Mesothelial cell of epicardium (in vitro differentiated cells): ENCODE results near the gene DCLK1. TPM values are rescaled to one million over a fixed set of nuclear protein-coding genes. Genes with fewer than 3 reads are reported as not detected.

Source experiments
- DNase-seq, 2 experiments: peaks; one replicate each; pipeline ENCODE4 v3.0.0; 2021; ENCODE audit warnings: low spot score in 2 of 2; ENCODE audit not compliant: unreplicated experiment in 2 of 2
- H3K27ac Mint-ChIP-seq: 2 replicates; pipeline ENCODE4 v1.8.0; 2021; ENCODE audit warnings: mixed read lengths
- H3K27me3 Mint-ChIP-seq: 2 replicates; pipeline ENCODE4 v1.8.0; 2021; ENCODE audit warnings: low read depth, mixed read lengths
- H3K36me3 Mint-ChIP-seq: 2 replicates; pipeline ENCODE4 v1.8.0; 2021; ENCODE audit warnings: mixed read lengths
- H3K4me1 Mint-ChIP-seq: 2 replicates; pipeline ENCODE4 v1.8.0; 2021; ENCODE audit warnings: mixed read lengths
- H3K4me3 Mint-ChIP-seq: 2 replicates; pipeline ENCODE4 v1.8.0; 2021; ENCODE audit warnings: mild to moderate bottlenecking, moderate library complexity, mixed read lengths
- H3K9me3 Mint-ChIP-seq: 2 replicates; pipeline ENCODE4 v1.8.0; 2021; ENCODE audit warnings: mixed read lengths
- total RNA-seq: library from RNA; stranded (reverse); gene quantifications from 3 replicates; pipeline ENCODE4 v1.2.1, GENCODE V29; 2021
- TF ChIP-seq, protein P1 (sequence below): fragments of 200-600 bp; sonication (generic); IDR thresholded peaks from one replicate; pipeline ENCODE4 v1.5.0; 2021; ENCODE audit warnings: antibody characterized with exemption; ENCODE audit not compliant: unreplicated experiment

The DCLK1 gene
- total RNA-seq, 1 donor from 2014 or later: 21.7 TPM

DNA sequence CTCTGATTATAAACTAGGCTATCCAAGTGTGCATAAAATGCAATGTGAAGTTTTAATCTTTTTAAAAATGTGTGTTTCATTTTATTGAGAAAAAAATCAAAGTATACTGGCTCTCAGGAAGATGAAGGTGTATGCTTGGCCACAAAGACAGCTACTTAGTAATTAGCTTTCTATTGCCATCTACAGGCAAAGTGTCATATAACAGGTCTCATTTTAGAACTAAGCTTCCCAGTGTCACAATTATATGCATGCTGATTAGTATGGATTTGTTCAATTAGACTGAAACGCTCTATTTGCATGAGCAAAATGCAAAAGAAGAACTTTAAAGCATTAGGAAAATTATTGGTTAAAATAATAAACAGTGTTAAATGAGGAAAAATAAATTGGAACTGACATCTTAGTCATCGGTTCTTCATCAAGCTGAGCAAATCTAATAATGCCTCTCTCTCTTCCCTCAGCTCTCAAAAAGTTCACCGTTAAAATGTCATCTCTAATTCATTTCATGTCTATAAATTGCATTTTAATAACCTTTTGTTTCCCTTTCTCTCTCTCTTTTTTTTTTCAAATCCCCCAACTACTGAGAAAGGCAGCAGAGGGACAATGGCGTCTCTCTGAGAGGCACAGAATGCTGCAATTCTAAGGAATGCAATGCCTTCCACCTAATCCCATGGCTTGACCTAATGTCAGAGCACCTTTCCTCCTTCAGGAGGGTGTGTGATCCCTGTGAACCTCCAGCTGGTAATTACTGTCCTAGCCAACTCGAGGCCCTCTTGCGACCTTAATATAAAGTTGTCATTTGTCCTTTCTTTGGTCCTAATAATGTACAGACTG, 341.6 kb downstream of the DCLK1 start:
- no peak for DNase-seq
- H3K9me3 Mint-ChIP-seq: no peaks in the 10 kb centered on the region
- H3K4me3 Mint-ChIP-seq: no peak overlapping the region
- H3K4me1 Mint-ChIP-seq: peaks cover 16% of the 10 kb centered on the region
- TF ChIP-seq, protein P1, sequence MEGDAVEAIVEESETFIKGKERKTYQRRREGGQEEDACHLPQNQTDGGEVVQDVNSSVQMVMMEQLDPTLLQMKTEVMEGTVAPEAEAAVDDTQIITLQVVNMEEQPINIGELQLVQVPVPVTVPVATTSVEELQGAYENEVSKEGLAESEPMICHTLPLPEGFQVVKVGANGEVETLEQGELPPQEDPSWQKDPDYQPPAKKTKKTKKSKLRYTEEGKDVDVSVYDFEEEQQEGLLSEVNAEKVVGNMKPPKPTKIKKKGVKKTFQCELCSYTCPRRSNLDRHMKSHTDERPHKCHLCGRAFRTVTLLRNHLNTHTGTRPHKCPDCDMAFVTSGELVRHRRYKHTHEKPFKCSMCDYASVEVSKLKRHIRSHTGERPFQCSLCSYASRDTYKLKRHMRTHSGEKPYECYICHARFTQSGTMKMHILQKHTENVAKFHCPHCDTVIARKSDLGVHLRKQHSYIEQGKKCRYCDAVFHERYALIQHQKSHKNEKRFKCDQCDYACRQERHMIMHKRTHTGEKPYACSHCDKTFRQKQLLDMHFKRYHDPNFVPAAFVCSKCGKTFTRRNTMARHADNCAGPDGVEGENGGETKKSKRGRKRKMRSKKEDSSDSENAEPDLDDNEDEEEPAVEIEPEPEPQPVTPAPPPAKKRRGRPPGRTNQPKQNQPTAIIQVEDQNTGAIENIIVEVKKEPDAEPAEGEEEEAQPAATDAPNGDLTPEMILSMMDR: peak; percentile 48
- no peak overlapping the region for H3K27ac Mint-ChIP-seq
- peaks cover 2% of the 10 kb centered on the region for H3K36me3 Mint-ChIP-seq
- H3K27me3 Mint-ChIP-seq: no peaks in the 10 kb centered on the region

DNA sequence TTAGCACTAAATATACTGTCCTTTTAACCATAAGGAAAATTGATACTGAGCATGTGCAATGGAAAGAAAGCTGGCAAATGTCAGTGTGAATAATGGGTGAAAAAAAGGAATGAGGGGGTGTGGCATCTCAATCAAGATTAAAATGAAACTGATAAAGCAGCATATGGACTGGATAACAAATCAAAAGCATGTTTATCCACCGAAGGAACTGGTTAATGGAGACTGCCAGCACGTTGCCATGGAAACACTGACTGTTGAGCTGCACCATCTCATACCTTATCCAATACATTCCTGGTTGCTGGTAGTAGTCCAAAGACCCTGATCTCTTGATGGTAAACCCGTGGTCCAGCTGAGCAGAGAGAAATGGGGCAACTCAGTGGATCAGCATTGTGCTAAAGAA, 343.2 kb downstream of the DCLK1 start:
- Mint-ChIP-seq H3K36me3 (peaks cover 2% of the 10 kb centered on the region), H3K9me3 (no peaks in the 10 kb centered on the region)
- DNase-seq: no peak

DNA sequence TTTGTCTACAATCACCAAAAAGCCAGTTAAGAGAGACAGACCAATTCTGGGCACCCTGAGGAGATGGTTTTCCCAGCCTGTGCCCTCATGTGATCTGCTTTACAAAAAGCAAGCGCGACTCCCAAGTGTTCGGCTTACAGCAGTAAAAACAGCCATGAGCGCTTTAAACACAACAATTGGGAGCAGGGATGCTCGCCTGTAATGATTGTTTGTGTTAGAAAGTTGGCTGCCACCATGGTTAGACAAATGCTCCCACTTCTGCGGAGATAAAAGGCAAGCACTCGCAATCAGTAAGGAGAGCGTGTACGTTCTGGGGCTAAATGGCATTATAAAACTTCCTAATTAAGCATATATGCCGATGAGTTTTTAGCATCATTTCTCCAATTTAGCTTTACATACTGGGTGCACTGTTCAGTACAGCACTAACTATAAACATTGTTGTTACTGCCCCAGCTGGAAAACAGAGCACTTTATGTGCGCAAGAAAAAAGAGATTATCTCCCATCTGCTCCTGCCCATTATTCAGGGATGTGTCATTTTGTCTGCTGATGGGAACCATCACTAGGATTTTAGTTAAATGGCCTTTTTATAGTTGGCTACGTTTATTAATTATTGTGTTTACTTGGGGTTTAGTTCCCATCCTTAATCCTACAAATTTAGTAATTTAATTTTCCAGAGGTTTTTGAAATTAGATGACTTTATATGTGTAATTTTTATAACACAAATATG, 345.4 kb downstream of the DCLK1 start:
- H3K9me3 Mint-ChIP-seq: no peaks in the 10 kb centered on the region
- no peak for DNase-seq
- no peaks in the 10 kb centered on the region for H3K27me3 Mint-ChIP-seq
- TF ChIP-seq, protein P1: no peak
- H3K4me3 Mint-ChIP-seq: no peak overlapping the region
- peaks cover 20% of the 10 kb centered on the region for H3K4me1 Mint-ChIP-seq
- H3K36me3 Mint-ChIP-seq: peaks cover 2% of the 10 kb centered on the region
- H3K27ac Mint-ChIP-seq: no peak overlapping the region

More for the DNA sequence above, 343.2 kb downstream of the DCLK1 start:
- no peak overlapping the region for H3K4me3 Mint-ChIP-seq
- TF ChIP-seq, protein P1: no peak
- H3K4me1 Mint-ChIP-seq: peaks cover 16% of the 10 kb centered on the region
- H3K27ac Mint-ChIP-seq: no peak overlapping the region
- H3K27me3 Mint-ChIP-seq: no peaks in the 10 kb centered on the region

DNA sequence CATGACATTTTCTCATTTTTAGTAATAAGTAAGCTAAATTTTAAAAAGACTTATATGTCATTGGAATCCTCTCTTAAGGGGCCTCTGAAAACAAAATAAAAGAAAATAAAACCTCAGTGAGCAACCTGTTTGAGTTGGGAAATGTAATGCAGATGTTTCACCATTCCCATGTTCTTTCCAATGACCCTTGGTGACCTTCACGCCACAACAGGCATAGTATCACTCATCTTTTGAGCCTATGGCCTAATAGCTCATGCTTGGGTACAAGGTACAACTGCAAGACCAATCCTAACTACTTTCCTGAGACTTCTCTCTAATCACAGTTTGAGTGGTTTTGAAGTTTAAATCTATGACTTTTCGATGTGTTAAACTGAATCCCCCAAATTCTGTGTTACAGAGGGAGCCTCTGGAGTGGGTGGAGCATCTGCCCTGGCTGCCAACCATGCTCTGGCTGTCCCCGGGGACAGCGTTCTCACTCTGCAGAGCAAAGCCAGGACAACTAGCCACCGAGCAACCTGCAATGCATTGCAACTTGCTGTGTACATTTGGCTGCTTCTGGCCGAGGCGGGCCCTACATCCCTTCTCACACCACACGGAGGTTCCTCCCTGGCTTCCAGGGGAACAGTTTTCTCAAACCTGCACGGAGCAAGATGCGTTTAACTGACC, 346.8 kb downstream of the DCLK1 start:
- Mint-ChIP-seq H3K9me3 (no peaks in the 10 kb centered on the region), H3K4me3 (no peak overlapping the region), H3K36me3 (peaks cover 2% of the 10 kb centered on the region), H3K27me3 (no peaks in the 10 kb centered on the region), H3K4me1 (peaks cover 21% of the 10 kb centered on the region), H3K27ac (no peak overlapping the region)
- no peak for DNase-seq
- TF ChIP-seq, protein P1: no peak

DNA sequence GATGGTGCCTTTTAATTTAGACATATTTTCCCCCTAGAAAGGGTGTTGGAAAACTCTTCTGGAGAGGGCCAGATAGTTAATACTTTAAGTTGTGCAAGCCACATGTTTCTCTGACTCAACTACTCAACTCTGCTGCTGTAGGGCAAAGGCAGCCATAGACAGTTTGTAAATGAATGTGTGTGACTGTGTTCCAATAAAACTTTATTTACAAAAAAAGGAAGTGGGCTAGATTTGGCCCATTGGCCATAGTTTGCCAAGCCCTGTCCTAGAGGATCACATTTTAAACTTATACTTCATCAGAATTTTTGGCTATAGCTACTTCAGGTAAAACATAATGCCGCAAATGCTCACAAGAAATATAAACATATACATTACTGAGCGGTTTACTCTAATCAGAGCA, 348.4 kb downstream of the DCLK1 start:
- no peak overlapping the region for H3K27ac Mint-ChIP-seq
- H3K27me3 Mint-ChIP-seq: no peaks in the 10 kb centered on the region
- TF ChIP-seq, protein P1: no peak
- no peak overlapping the region for H3K4me3 Mint-ChIP-seq
- no peak for DNase-seq
- peaks cover 4% of the 10 kb centered on the region for H3K36me3 Mint-ChIP-seq
- no peaks in the 10 kb centered on the region for H3K9me3 Mint-ChIP-seq
- H3K4me1 Mint-ChIP-seq: peaks cover 12% of the 10 kb centered on the region
